Breast epithelium (tissue), 3 donors: ENCODE results near the gene SRGAP1.

Experiments used
- CTCF ChIP-seq, 3 donors: fragments of 450-650 bp; IDR thresholded peaks; one replicate each; pipeline ENCODE4 v1.5.1; 2016 to 2017; ENCODE audit warnings: antibody characterized with exemption in 3 of 3, mild to moderate bottlenecking in 3 of 3, moderate library complexity in 3 of 3
- POLR2AphosphoS5 ChIP-seq, 3 donors: sonication (generic); formaldehyde crosslinking; IDR thresholded peaks; one replicate each; pipeline ENCODE4 v1.6.1; 2017; ENCODE audit warnings: antibody characterized with exemption in 3 of 3

GRCh38 chr12:63899396-63899795, 54.9 kb downstream of the SRGAP1 start:
- TF ChIP-seq CTCF (IDR thresholded peaks at IDR 0.05) = no peak
- no peak for TF ChIP-seq POLR2AphosphoS5 (IDR thresholded peaks at IDR 0.05)
